Activated CD4-positive, alpha-beta T cell treated with anti-CD3 and anti-CD28 coated beads, Interleukin-2, Interleukin-4, amounts not matched to agents 100 ng/mL and 50 ng/mL, durations not matched to agents 16 hours and 8 hours (primary cell): ENCODE measurements around the gene HLA-G.

ENCODE experiments used
- DNase-seq: peaks from one replicate; pipeline ENCODE4 v3.0.0-alpha.2; 2020; ENCODE audit warnings: low spot score

The HLA-G gene

DNA sequence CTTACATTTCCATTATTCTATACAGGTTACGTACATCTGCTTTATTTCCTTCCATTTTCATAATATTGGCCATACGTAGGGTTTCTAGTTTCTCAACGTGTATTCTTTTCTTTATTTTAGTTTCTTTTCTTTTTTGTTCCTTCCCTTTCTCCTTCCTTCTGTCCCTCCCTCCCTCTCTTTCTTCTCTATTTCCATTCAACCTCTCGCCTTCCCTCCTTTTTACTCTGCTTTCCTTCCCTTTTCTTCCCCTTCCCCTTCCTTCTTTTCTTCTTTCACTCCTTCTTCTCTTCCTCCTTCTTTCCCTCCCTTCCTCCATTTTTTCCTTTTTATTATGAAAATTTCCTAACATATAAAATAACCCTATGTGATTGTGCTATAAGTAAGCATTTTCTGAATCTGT is 8.7 kb upstream of the HLA-G start:
- no peak for DNase-seq

DNA sequence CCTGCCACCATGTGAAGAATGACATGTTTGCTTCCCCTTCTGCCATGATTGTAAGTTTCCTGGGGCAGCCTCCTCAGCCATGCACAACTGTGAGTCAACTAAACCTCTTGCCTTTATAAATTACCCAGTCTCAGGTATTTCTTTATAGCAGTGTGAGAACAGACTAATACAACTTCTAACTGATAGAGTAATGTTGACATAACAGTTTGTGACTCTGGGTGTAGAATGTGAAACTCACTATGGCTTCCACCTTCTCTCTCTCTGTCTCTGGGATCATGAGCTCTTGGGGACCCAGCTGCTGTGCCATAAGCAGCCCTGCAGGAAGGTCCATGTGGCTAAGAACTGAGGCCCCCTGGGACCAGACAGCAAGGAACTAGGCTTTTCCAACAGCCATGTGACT is 3.5 kb upstream of the HLA-G start:
- no peak for DNase-seq

- DNase-seq, result no peak
Observed at GRCh38 chr6:29825848-29826247, 1.8 kb upstream of the HLA-G start.

DNA sequence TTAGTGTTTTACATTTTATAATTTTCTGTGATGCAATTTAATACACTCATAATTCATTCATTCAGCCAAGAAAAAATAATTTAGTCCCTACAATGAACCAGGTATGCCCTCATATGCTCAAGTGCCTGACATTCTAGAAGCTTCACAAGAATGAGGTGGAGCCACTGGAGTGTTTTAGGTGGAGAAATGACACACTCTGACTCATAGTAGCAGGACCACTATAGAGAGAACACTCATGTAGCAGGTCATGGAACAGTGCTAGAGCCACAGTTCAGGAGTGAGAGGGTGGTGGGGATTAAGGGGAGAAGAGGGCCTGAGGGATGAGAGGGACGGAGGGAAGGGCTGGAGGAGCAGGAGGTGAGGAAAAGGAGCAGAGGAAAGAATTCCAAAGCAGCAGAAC is 1.4 kb upstream of the HLA-G start:
- no peak for DNase-seq

GRCh38 chr6:29828471-29828797 is 809 bp downstream of the HLA-G start:
- no peak for DNase-seq

DNA sequence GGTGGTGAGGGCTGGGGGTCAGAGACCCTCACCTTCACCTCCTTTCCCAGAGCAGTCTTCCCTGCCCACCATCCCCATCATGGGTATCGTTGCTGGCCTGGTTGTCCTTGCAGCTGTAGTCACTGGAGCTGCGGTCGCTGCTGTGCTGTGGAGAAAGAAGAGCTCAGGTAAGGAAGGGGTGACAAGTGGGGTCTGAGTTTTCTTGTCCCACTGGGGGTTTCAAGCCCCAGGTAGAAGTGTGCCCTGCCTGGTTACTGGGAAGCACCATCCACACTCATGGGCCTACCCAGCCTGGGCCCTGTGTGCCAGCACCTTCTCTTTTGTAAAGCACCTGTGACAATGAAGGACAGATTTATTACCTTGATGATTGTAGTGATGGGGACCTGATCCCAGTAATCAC is 2.1 kb downstream of the HLA-G start:
- no peak for DNase-seq

GRCh38 chr6:29830409-29830808 is 2.8 kb downstream of the HLA-G start:
- DNase-seq, result no peak

- no peak for DNase-seq
Observed at GRCh38 chr6:29831776-29832175, 4.2 kb downstream of the HLA-G start.

GRCh38 chr6:29834564-29835436 is 7.2 kb downstream of the HLA-G start:
- peak; percentile 36 for DNase-seq

DNA sequence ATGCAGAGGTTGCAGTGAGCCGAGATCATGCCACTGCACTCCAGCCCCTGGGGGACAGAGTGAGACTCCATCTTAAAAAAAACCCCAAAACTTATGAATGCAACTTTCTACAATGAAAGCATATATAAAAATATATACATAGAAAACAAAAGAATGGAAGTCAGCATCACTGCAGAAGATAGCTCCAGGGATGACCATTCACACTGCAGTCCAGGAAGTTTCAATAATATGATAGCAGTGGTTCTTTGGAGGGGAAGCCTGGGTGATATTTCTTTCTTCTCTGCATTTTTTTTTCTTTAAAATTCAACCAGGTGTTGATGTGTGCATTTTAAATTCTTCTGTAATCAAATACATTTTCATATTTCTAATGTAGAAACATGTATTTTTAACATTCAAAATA is 12.3 kb downstream of the HLA-G start:
- no peak for DNase-seq

- DNase-seq, result no peak
Observed at GRCh38 chr6:29841030-29841429, 13.4 kb downstream of the HLA-G start.

GRCh38 chr6:29845405-29846006 is 17.9 kb downstream of the HLA-G start:
- peak; percentile 78 for DNase-seq

GRCh38 chr6:29847871-29848630 is 20.4 kb downstream of the HLA-G start:
- DNase-seq, result peak; percentile 83

DNA sequence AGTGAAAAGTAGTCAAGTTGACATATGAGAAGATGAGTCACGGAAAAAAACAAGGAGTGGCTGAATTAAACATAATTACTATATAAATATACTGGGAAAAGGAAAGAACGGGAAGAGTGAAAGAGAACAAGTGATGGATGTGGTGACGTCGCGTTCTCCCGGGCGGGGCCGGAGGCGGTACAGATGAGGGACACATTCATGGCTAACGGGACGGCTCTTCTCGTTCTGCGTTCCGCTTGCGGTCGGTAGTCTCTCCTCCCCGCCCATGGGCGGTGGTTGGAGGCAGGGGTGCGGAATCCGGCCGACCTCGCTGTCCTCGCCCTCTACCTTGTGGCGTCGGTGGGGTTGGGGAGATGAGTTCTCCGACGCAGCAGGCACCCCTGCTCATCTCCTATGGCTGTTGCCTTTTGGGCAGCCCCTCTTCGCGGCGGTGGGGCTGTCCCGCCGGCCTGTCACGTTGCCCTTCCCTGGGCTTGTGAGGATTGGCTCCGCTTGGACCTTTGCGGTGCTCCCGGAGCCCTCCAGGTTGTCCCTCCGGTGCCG is 22.5 kb downstream of the HLA-G start:
- no peak for DNase-seq

DNA sequence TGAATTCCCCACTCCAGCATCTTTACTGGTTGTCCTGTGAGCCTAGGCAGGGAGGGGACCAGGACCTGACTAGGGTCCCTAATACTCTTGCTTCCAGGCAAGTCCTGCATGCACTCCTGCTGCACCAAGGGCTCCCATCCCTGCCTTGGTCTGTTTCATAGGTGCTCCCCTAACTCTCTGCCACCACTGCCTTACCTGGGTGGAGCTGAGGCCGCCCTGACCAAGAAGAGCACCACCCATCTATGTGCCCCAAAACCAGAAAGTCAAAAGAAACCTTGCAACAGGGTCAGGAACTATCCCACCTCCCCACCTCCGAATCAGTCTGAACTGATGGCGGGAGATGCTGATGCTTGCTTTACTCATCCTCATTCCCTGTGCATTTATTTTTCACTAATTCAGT is 23.6 kb downstream of the HLA-G start:
- DNase-seq, result no peak

- DNase-seq, result no peak
Observed at GRCh38 chr6:29853245-29853644, 25.6 kb downstream of the HLA-G start.

DNA sequence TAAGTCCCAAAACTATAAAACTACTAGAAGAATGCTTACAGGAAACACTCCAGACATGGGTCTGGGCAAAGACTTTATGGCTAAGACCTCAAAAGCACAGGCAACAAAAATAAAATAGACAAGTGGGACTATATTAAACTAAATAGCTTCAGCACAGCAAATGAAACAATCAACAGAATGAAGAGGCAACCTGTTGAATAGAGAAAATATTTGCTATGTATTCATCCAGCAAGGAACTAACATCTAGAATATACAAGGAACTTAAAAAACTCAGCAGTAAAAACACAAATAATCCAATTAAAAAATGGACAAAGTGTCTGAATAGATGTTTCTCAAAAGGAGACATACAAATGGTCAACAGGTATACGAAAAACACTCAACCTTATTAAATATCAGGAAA is 30.4 kb downstream of the HLA-G start:
- DNase-seq, result no peak

DNA sequence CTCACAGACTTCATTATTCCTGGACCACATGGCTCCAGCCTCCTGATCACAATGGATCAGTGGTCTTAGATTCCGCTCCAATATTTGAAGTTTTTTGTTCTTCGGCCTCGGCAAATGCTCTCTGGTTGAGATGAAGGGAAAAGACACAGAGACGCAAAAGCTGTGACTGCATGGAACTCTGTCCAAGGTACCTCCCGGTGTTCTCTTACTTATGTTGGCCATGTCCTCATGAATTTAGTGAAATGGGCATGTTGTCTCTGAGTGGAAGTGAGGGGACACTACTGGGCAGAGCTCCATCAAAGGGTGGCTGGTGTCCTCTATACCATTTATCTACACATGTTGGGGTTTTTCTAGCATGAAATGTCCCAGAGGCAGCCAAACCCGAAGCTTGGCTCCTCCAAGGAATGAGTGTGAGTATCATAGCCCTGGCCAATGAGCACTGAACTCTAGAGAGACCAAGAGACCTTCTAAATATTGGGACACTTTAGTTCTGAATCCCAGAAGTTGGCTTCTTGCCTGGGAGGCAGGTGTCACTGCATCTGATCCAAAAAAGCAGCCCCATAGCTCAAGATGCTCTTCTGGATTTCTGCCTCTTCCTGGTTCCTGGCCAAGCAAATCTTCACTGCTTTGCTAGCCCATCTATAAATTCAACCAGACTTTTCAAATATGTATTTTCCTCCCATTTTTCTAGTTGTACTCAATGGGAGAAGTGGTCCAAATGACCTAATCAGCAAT is 34.1 kb downstream of the HLA-G start:
- DNase-seq, result no peak

GRCh38 chr6:29864037-29864810 is 36.6 kb downstream of the HLA-G start:
- DNase-seq, result no peak

DNA sequence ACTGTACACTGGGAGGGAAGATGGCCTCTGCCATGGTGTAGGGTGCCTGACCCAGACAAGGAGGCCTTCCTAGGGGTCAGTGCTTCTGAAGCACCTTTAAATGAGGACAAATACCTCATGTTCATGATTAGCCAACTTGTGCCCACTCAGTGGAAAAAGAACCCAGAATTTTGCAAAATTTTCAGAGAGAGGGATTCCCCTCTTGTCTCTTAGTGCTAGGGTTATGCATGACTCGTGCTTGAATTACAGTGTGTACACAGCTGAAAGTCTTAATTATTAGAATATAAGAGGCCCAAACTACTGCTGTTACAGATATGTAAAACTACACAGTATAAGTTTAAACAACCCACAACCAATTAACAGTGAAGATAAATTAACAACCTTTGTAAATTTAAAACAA is 38.0 kb downstream of the HLA-G start:
- no peak for DNase-seq

GRCh38 chr6:29870104-29870503 is 42.5 kb downstream of the HLA-G start:
- no peak for DNase-seq
